ENCODE results near the gene DNAH17. TPM values are rescaled to one million over a fixed set of nuclear protein-coding genes. Genes with fewer than 3 reads are reported as not detected.

The DNAH17 gene
- polyA plus RNA-seq, 3 donors = 0.01 to 0.51 (median 0.11) TPM

- no peak overlapping the region for H3K9ac ChIP-seq (ENCODE audit: insufficient read depth, low read length, poor library complexity, severe bottlenecking)
- H3K27ac ChIP-seq (ENCODE audit: low read depth in 1 of 2, low read length in 2 of 2) = no peak overlapping the region
- H3K36me3 Mint-ChIP-seq = no peaks in the 10 kb centered on the region
- no CpG with 5 or more reads among the region's 5 CpGs for WGBS (ENCODE audit: insufficient coverage)
- H3K4me3 ChIP-seq (replicated peaks in 1 of 3; ENCODE audit: low read depth in 2 of 3, low read length in 3 of 3) = no peak overlapping the region
- intact Hi-C loops (cut with micrococcal nuclease) = no loop called here
- TF ChIP-seq, protein P1, sequence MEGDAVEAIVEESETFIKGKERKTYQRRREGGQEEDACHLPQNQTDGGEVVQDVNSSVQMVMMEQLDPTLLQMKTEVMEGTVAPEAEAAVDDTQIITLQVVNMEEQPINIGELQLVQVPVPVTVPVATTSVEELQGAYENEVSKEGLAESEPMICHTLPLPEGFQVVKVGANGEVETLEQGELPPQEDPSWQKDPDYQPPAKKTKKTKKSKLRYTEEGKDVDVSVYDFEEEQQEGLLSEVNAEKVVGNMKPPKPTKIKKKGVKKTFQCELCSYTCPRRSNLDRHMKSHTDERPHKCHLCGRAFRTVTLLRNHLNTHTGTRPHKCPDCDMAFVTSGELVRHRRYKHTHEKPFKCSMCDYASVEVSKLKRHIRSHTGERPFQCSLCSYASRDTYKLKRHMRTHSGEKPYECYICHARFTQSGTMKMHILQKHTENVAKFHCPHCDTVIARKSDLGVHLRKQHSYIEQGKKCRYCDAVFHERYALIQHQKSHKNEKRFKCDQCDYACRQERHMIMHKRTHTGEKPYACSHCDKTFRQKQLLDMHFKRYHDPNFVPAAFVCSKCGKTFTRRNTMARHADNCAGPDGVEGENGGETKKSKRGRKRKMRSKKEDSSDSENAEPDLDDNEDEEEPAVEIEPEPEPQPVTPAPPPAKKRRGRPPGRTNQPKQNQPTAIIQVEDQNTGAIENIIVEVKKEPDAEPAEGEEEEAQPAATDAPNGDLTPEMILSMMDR (IDR thresholded peaks at IDR 0.05) = no peak
- H3K9me3 Mint-ChIP-seq = peaks cover 0 to 2% (median 0%) of the 10 kb centered on the region in 7 donors
- H3K4me3 Mint-ChIP-seq = no peak overlapping the region
- H3K36me3 ChIP-seq (replicated peaks in 1 of 2; ENCODE audit: control insufficient read depth in 1 of 2, insufficient read depth in 2 of 2, low read length in 2 of 2) = no peaks in the 10 kb centered on the region
- H3K27ac Mint-ChIP-seq = peak overlapping the region in 3 of 7 donors; percentile 8 to 49 (median 37)
- no peak overlapping the region for H3K4me2 ChIP-seq (replicated peaks; ENCODE audit: extremely low read depth, low read length, poor library complexity, severe bottlenecking)
- no peak for DNase-seq
- H3K4me1 ChIP-seq (ENCODE audit: control insufficient read depth in 1 of 2, insufficient read depth in 2 of 2, low read length in 2 of 2) = no peaks in the 10 kb centered on the region
- no peak overlapping the region for H2AFZ ChIP-seq (ENCODE audit: insufficient read depth, low read depth, low read length, poor library complexity, severe bottlenecking)
- peaks cover 20% of the 10 kb centered on the region for H3K4me1 Mint-ChIP-seq
- H4K20me1 ChIP-seq (ENCODE audit: insufficient read depth, low read length) = no peaks in the 10 kb centered on the region
- H3K27me3 Mint-ChIP-seq (ENCODE audit: low read depth in 3 of 3) = peaks cover 4 to 6% (median 5%) of the 10 kb centered on the region in 3 donors
- H3K79me2 ChIP-seq (ENCODE audit: insufficient read depth, low read length) = no peaks in the 10 kb centered on the region
- H3K27me3 ChIP-seq (ENCODE audit: control insufficient read depth in 2 of 2, insufficient read depth in 2 of 2, low read length in 2 of 2) = no peaks in the 10 kb centered on the region
- no peaks in the 10 kb centered on the region for H3K9me3 ChIP-seq (replicated peaks in 1 of 2; ENCODE audit: control insufficient read depth in 1 of 2, insufficient read depth in 1 of 2, low read length in 2 of 2)
Measured at GRCh38 chr17:78532311-78532710, 44.9 kb downstream of the DNAH17 start.

GRCh38 chr17:78530675-78531074 is 46.5 kb downstream of the DNAH17 start:
- H3K9ac ChIP-seq (ENCODE audit: insufficient read depth, low read length, poor library complexity, severe bottlenecking) = no peak overlapping the region
- Mint-ChIP-seq H3K27ac (peak overlapping the region in 3 of 7 donors; percentile 2 to 43 (median 7)), H3K4me3 (no peak overlapping the region), H3K4me1 (peaks cover 13% of the 10 kb centered on the region), H3K36me3 (no peaks in the 10 kb centered on the region), H3K9me3 (peaks cover 0 to 2% (median 0%) of the 10 kb centered on the region in 7 donors), H3K27me3 (ENCODE audit: low read depth in 3 of 3) (peaks cover 0 to 6% (median 1%) of the 10 kb centered on the region in 3 donors)
- no peak overlapping the region for H3K4me3 ChIP-seq (replicated peaks in 1 of 3; ENCODE audit: low read depth in 2 of 3, low read length in 3 of 3)
- no peaks in the 10 kb centered on the region for H3K27me3 ChIP-seq (ENCODE audit: control insufficient read depth in 2 of 2, insufficient read depth in 2 of 2, low read length in 2 of 2)
- H2AFZ ChIP-seq (ENCODE audit: insufficient read depth, low read depth, low read length, poor library complexity, severe bottlenecking) = no peak overlapping the region
- TF ChIP-seq, protein P1 (IDR thresholded peaks at IDR 0.05) = no peak
- H3K79me2 ChIP-seq (ENCODE audit: insufficient read depth, low read length) = no peaks in the 10 kb centered on the region
- intact Hi-C loops (cut with micrococcal nuclease) = no loop called here
- H3K36me3 ChIP-seq (replicated peaks in 1 of 2; ENCODE audit: control insufficient read depth in 1 of 2, insufficient read depth in 2 of 2, low read length in 2 of 2) = no peaks in the 10 kb centered on the region
- no peak overlapping the region for H3K27ac ChIP-seq (ENCODE audit: low read depth in 1 of 2, low read length in 2 of 2)
- DNase-seq = no peak
- no peaks in the 10 kb centered on the region for H4K20me1 ChIP-seq (ENCODE audit: insufficient read depth, low read length)
- 86% methylated on average over 2 of the region's 2 CpGs for WGBS (ENCODE audit: insufficient coverage)
- no peaks in the 10 kb centered on the region for H3K9me3 ChIP-seq (replicated peaks in 1 of 2; ENCODE audit: control insufficient read depth in 1 of 2, insufficient read depth in 1 of 2, low read length in 2 of 2)
- no peak overlapping the region for H3K4me2 ChIP-seq (replicated peaks; ENCODE audit: extremely low read depth, low read length, poor library complexity, severe bottlenecking)
- H3K4me1 ChIP-seq (ENCODE audit: control insufficient read depth in 1 of 2, insufficient read depth in 2 of 2, low read length in 2 of 2) = no peaks in the 10 kb centered on the region

Data from CD14-positive monocyte (primary cell).